Hematopoietic multipotent progenitor cell treated with erythropoietin and hydrocortisone succinate and interleukin-3 and kit ligand, for 6 days (in vitro differentiated cells): ENCODE results near the gene TNFSF13.

Experiments used
- DNase-seq: peaks from one replicate; pipeline ENCODE4 v3.0.0-alpha.2; 2015

Gene TNFSF13

GRCh38 chr17:7576432-7576937 is 17.9 kb downstream of the TNFSF13 start:
- DNase-seq: no peak

GRCh38 chr17:7577327-7578199 is 19.0 kb downstream of the TNFSF13 start:
- DNase-seq: peak; percentile 19

- peak; percentile 92 for DNase-seq
Observed at GRCh38 chr17:7579001-7579833, 20.7 kb downstream of the TNFSF13 start, which contains the start of gene CD68. TSS of gene CD68 (plus strand) at chr17:7579638. CDS start at chr17:7579678, 40 bp downstream.

DNA sequence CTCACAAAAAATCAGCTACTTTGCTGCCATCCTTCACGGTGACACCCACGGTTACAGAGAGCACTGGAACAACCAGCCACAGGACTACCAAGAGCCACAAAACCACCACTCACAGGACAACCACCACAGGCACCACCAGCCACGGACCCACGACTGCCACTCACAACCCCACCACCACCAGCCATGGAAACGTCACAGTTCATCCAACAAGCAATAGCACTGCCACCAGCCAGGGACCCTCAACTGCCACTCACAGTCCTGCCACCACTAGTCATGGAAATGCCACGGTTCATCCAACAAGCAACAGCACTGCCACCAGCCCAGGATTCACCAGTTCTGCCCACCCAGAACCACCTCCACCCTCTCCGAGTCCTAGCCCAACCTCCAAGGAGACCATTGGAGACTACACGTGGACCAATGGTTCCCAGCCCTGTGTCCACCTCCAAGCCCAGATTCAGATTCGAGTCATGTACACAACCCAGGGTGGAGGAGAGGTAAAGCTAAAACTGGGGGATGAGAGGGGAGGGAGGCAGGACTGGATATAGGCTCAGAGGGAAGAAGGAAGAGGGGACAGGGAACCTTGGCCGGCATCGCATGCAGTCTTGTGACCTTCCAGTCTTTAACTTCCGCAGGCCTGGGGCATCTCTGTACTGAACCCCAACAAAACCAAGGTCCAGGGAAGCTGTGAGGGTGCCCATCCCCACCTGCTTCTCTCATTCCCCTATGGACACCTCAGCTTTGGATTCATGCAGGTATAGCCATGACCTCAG is 21.5 kb downstream of the TNFSF13 start:
- peak; percentile 14 for DNase-seq

DNA sequence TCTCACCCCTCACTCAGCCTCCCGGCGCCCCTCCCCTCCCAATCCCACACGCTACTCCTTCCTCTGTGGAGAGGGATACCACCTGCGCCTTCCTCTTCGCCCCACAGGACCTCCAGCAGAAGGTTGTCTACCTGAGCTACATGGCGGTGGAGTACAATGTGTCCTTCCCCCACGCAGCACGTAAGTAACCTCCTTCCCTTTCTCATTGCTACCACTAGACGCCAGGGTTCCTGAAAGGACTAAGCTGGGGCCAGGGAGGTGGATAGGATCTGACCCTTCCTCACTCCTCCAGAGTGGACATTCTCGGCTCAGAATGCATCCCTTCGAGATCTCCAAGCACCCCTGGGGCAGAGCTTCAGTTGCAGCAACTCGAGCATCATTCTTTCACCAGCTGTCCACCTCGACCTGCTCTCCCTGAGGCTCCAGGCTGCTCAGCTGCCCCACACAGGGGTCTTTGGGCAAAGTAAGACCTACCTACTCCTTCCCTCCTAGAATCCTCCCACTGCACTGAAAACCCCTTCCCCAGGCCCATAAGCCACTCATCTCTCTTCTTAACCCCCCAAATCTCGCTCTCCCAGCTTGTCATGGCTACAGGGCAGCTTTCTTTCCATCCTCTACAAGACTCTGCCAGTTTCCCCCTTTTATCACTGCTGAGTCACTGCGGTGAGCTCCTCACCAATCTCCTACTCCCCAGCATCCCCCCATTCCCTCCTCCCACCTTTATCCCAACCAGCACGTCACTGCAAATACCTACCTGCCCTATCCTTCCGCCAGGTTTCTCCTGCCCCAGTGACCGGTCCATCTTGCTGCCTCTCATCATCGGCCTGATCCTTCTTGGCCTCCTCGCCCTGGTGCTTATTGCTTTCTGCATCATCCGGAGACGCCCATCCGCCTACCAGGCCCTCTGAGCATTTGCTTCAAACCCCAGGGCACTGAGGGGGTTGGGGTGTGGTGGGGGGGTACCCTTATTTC is 22.3 kb downstream of the TNFSF13 start:
- DNase-seq: peak; percentile 78

- DNase-seq: no peak
Observed at GRCh38 chr17:7582396-7583252, 24.1 kb downstream of the TNFSF13 start.

- DNase-seq: peak; percentile 98
Observed at GRCh38 chr17:7583253-7584109, 24.9 kb downstream of the TNFSF13 start, which contains the start of gene MPDU1. TSS of gene MPDU1 (plus strand) at chr17:7583852. CDS start at chr17:7583863, 11 bp downstream.

- peak; percentile 56 for DNase-seq
Observed at GRCh38 chr17:7586673-7587419, 28.3 kb downstream of the TNFSF13 start.

DNA sequence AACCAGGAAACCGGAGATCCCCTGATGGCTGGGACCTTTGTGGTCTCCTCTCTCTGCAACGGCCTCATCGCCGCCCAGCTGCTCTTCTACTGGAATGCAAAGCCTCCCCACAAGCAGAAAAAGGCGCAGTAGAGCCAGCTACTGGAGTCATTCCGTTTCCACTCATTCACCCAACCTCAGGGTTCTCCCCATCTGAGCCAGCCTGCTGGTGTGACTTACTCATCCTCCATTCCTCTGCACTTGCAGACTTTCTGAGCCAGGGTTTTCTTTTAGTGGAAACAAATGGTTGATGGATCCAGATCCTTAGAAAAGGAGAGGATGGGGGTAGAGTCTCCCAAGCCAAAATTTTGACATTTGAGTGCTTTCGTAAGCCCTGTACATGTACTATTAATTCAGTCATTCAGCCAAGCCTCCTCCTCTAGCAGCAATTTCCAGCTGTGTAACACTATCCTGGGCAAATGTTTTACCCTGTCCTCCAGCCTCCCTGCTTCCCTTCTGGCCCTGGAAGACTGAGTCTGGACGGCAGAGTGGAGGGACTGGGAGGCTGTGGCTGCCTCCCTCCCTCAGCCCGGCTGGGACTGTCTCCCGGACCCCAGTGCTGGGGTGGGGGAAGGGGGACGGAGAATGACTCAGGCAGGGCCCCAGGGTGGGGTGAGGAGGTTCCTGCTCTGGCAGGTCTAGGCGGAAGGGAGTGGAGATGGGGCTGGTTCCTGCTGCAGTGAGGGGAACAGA is 29.0 kb downstream of the TNFSF13 start:
- peak; percentile 61 for DNase-seq

GRCh38 chr17:7588553-7589203 is 30.1 kb downstream of the TNFSF13 start:
- no peak for DNase-seq

DNA sequence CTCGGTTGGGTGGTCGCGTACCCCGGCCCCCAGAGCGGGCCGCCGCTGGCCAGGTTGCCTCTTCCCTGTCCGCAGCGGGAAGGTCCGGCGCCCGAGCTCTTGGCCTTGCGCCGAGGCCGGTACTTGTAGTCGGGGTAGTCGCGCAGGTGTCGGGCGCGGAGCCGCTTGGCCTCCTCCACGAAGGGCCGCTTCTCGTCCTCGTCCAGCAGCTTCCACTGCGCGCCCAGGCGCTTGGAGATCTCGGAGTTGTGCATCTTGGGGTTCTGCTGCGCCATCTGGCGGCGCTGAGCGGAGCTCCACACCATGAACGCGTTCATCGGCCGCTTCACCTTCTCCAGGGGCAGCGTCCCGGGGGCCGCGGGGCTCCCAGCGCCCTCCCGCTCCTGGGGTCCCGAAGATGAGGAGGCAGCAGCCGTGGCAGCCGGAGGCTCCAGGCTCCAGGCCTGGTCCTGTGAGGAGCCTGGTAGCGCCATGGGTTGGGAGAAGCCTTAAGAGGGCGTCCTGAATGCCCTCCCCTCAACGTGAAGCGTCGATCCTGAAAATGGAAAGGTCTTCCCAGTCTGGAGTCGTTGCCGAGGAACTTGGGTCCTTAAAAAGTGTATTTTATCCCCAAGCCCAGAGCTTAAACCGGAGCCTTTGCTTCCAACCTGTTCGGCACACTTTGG is 30.8 kb downstream of the TNFSF13 start:
- peak; percentile 91 for DNase-seq

- DNase-seq: no peak
Observed at GRCh38 chr17:7589891-7590691, 31.5 kb downstream of the TNFSF13 start, which contains the start of gene SOX15. TSS of gene SOX15 (minus strand) at chr17:7590094. CDS start at chr17:7589676, 418 bp downstream.

DNA sequence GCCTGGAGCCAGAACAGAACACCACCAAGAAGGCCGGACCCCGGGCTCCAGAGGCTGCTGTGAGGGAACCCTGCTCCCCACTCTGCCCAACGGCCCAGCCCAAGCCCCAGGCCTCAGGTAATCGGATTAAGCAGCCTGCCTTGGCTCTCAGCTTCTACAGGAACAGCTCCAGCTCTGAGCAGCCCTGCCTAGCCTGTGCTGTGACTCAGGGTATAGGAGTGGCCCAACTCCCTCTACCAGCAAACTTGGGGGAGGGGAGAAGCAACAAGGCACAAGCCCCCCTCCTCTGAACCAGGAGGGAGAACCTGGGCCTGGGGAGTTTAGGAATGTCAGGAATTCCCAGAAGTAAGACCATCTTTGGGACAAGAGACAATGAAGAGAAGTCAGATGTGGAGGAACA is 32.2 kb downstream of the TNFSF13 start:
- peak; percentile 36 for DNase-seq

DNA sequence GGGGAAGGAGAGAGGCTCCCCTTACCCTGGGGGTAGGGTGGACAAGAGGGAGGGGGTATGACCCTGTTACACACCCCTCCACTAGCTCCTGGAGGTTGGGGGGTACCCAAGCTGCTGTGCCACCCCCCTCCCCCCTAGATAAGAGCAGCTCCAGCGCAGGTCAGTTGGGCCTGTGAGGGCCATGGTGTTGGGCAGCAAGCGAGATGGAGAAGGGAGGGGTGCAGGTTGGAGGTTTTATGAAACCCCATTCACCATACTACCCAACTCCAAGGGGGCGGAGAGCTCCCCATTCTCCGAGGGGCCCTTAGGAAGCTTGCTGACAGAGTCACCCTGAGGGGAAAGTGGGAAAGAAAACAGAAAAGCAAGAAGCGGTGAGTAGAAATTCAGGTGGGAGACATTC is 33.0 kb downstream of the TNFSF13 start:
- no peak for DNase-seq

DNA sequence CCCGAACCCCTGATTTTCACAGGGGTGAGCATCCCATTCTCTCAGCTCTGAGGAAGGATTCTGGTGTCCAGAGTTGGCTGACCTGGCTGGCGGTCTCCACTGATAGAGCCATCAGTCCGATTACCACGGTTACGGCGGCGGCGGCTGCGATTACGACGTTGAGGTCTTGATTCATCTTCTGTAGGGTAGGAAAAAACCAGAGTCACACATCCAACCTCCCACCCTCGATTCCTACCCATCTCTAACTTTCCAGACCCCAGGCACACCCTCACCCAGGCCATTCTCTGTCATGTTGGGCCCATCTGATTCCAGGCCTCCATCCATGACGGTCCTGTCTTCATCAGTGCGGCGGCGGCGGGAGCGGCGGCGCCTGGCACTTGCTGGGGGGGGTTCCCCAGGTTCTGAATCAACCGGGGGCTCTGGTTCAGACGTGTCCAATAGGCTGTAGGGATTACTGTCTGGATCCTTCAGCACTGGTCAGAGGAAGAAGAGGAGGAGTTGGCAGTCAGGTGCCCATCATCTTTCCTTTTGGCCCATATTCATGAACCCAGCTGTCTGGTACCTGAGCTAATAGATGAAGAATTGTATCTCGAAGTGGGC is 34.0 kb downstream of the TNFSF13 start:
- DNase-seq: no peak
